ENCODE measurements around the gene PANX1.

DNA sequence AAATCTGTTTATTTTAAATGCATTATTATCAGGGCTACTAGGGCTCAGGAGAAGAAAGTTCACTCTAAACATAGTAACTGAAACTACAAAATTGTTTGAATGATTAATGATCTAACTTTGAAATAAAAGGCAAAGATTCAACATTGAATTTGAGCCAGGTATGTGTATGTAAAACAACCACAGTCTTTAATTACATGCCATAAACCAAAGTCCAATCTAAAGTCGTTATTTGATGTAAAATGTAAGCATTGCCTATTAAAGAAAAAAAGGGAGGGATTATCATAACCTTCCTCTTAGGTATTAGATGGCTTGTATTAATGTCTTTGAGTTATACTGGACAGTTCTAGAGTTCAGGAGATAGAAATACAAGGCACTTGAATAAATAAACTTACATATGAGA lies 25.2 kb upstream of the PANX1 start:
- TF ChIP-seq, protein P1, sequence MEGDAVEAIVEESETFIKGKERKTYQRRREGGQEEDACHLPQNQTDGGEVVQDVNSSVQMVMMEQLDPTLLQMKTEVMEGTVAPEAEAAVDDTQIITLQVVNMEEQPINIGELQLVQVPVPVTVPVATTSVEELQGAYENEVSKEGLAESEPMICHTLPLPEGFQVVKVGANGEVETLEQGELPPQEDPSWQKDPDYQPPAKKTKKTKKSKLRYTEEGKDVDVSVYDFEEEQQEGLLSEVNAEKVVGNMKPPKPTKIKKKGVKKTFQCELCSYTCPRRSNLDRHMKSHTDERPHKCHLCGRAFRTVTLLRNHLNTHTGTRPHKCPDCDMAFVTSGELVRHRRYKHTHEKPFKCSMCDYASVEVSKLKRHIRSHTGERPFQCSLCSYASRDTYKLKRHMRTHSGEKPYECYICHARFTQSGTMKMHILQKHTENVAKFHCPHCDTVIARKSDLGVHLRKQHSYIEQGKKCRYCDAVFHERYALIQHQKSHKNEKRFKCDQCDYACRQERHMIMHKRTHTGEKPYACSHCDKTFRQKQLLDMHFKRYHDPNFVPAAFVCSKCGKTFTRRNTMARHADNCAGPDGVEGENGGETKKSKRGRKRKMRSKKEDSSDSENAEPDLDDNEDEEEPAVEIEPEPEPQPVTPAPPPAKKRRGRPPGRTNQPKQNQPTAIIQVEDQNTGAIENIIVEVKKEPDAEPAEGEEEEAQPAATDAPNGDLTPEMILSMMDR (IDR thresholded peaks at IDR 0.05): no peak
- TF ChIP-seq POLR2A (IDR thresholded peaks at IDR 0.05): no peak

Measured in right lobe of liver (tissue), 4 donors.